DMS114 treated with DMSO at 0.1 percent for 48 hours (cell line): ENCODE measurements around the gene ABHD8.

ENCODE experiments used
- DNase-seq: peaks from one replicate; lab custom pipeline; 2025; ENCODE audit not compliant: unreplicated experiment; lab: John Stamatoyannopoulos, UW

ABHD8 gene

DNA sequence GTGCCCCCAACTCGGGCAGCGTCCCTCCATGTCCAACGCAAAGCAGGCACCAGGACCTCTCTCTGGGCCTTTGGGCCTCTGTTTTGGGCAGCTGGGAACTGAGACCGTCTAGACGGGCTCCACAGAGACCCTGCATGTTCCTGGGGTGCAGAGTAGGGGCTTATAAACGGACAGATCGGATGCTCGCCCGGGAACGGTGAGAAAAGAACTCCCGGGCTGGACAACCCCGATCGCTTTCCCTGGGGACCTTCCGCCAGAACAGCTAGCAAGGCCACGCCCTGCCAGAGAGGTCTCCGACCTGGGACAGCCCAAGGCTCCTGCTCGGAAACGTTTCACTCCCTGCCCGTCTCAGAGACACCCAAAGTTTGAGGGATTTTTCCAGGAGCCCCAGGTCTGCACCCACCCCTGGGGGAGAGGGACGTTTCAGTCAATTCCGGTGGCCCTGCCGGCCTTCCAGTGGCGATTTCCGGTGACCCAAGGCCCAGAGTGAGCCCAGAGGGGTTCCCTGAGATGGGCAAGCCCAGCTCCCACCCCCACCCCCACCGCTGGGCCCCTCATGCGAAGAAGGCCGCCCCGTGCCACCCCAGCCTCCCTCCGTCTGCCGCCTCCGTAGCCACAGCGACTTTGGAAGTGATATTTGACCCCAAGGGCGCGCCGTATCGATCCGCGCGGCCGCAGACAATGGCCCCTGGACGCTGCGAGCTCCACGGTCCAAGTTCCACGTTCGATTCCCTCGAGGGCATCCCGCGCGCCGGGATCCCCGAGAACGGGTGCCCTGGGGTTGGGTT lies 59.2 kb downstream of the ABHD8 start:
- DNase-seq, result no peak

DNA sequence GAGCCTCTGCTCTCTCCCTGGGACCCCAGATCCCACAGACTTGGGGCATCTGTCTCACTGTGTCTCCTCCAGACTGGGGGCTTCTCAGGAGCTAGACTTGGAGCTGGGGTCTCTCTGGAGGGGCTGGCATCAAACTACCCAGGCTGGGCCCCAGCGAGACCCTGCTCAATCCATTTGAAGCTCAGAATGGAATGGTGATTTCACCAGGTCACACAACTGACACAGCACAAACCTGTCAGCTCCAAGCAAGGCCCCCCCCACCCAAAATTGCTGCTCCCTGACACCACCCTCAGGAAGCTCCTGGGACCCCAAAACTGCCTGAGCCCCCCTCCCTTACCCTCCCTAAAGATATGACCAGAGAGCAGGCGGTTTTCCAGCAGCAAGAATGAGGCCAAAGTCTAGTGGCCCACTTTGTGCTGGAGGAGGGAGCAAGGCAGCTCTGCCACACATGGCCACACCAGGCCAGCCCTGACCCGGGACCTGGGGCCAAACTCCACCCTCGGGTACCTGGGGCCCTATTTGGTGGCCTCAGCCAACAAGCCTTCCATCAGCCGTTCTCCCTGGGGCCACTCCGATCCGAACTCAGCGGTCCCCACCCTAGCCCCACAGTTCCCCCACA lies 59.9 kb downstream of the ABHD8 start:
- no peak for DNase-seq

- no peak for DNase-seq
Observed at GRCh38 chr19:17242431-17243208, 60.6 kb downstream of the ABHD8 start.
